Measurements from ENCODE around the gene MIPEP.

- TF ChIP-seq CTCF (IDR thresholded peaks at IDR 0.05) (no peak), POLR2AphosphoS5 (IDR thresholded peaks at IDR 0.05) (no peak)
Observed at GRCh38 chr13:23786607-23787006, 102.6 kb downstream of the MIPEP start.

Data from prostate gland (tissue), 2 donors.